ENCODE results near the gene MITD1.
"Not testable (repeated sequence)": the region's sequence is repeated elsewhere in the genome, so short reads cannot be mapped to it uniquely, and the experiment has no call there.

MITD1 gene

DNA sequence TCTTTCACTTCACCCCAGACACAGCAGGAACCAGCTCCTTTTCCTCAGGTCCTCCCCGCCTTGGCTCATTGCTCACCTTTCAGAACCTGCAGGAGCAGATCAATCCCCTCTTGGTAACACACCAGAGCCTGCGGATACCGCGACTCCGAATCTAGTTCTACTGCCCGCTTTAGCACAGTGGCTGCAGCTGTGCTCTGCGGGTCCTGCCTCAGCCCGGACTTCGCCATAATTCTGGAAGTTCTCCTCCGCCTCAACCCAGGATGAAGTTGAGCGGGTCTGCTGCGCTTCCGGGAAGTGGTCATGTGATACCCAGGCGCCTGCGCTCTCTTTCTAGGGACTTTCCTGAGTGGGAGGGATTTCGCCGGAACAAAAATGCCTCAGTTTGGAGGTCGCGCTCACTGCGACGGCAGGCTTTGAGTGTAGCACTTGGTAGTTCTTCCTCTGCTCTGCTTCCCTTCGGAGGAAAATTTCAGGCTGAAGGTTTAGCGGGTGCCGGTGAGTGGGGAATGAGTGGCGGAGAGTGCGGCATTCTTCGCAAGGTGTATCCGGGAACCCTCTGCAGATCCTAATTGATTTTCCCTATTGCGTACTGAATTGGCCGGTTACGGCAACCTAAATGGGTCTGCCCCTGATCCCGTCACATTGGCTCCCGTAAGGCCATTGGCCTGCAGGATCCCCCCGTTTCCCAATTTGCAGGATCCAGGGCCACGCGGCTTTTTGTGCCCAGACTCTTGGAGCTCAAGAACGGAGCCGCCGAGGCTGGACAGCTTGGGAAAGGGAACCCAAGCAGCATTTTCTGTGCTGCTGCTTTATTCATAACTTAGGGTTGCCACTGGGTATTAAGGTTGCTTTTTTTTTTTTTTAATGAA is at the start of gene MITD1, which contains the start of gene MRPL30:
TSS of gene MITD1 (minus strand) at position 304 of the 869 bp plus-strand sequence. CDS start at position 227, 77 bp downstream.
TSS of gene MRPL30 (plus strand) at position 430 of the 869 bp plus-strand sequence. CDS start 5,020 bp downstream, outside the sequence.
- DNase-seq (ENCODE audit: low read depth, low spot score): peak; percentile 90

DNA sequence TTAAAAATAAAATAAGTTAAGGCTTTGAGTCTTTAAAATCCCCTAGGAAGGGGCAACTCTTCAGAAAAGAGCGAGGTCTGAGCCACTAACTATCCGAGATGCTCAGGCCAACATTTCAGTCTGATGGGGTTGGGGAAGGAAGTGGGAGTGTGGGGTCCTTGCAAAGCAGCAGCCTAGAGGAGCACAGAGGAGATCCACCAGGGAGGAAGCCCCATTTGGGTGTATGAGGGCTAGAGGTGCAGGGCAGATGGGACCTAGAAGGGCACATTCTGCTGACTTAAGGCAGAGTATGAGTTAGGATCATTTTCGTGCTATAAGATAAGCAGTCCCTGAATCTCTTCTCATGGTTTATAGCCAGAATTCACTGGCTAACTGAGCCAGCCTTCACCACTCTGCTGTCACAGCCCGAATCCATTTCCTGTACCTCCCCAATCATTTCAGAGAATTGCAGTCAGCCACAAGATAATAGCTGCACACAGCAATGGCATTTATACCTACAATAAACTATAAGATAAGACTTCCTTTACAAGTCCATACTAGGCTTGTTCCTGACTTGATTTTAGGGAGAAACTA is 37.2 kb upstream of the MITD1 start:
- DNase-seq (ENCODE audit: low read depth, low spot score): no peak

DNA sequence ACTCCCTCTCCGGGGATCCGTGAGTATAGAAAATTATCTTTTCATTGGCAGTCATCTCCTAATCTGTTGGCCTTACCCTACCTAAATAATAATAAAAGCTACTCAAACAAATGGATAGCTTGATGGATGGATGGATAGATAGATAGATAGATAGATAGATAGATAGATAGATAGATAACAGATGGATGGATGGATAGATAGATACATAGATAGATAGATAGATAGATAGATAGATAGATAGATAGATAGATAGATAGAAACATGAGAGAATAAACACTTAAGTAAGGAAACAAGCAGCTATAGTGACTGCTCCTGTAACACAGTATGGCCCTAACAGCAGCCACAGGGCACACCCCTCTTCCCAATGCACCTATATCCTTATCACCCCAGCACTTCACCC is 35.2 kb upstream of the MITD1 start:
- no peak for DNase-seq (ENCODE audit: low read depth, low spot score)

DNA sequence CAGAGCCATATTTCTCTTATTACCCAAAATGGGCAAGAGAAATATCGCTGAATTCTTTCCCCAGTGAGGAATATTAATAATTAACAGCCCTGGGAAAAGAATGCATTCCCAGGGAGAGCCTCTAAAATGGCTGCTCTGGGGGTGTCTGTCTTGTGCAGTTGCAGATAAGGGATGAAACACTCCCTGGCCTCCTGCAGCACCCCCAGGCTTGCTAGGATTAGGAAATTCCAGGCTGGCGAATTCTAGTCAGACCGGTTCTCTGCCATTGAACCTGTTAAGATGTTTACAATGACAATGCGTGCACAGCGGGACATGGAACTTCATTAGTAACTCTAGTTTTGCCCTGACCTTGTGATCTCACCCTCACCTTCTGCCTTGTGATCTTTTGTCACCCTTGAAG is 24.6 kb upstream of the MITD1 start:
- no peak for DNase-seq (ENCODE audit: low read depth, low spot score)

DNA sequence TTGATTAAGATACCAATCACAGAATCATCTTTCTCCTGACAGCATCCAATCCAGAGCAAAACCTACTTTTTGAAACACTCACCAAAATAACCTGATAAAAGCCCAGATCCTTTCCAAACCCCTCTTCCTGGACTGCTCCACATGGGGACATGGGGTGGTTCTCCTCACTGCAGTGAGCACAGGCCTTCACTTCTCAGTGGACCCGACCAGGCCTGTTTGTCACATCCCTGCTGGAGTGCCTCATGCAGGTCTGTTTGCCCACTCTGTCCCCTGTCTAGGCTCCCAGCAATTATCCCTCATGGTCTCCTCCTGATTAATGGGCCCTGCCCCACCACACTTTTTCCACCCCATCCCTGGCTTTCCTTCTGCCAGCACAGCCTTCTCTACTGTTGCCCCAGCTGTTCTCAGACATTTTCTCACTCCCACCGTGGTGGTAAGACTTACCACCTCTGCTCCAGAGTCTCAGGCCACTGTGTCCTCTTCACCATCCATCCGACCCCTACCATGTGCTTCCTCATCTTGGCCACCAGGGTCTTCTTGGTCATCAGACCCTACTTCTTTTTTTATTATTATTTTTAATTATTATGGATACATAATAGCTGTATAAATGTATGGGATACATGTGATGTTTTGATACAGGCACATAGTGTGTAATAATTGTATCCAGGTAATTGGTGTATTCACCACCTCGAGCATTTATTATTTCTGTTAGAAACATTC is 21.3 kb upstream of the MITD1 start:
- DNase-seq (ENCODE audit: low read depth, low spot score): no peak

DNA sequence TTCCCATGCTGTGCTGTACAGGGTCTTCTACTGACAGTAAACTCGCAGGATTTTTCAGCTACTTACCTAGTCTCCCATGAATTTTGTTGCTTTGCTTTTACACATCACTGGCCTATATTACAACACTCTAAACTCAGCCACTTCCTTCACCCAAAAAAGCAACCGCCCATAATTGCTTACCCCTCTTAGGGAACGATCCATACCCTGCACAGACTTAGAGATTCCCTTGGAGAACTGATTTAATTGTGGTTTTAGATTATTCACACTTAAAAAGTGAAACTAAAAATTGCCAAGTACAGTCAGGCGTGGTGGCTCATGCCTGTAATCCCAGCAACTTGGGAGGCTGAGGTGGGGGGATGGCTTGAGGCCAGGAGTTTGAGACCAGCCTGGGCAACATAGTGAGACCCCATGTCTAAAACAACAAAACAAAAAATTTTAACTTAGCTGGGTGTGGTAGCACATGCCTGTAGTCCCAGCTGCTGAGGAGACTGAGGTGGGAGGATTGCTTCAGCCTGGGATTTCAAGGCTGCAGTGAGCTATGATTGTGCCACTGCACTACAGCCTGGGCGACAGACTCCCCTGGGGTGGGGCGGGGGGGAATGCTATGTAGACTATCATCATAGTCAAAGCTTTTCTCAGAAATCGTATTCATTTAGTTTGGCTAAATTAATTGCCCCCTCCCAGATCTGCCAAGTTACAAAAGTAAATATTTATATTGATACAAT is 19.4 kb upstream of the MITD1 start:
- DNase-seq (ENCODE audit: low read depth, low spot score): no peak

DNA sequence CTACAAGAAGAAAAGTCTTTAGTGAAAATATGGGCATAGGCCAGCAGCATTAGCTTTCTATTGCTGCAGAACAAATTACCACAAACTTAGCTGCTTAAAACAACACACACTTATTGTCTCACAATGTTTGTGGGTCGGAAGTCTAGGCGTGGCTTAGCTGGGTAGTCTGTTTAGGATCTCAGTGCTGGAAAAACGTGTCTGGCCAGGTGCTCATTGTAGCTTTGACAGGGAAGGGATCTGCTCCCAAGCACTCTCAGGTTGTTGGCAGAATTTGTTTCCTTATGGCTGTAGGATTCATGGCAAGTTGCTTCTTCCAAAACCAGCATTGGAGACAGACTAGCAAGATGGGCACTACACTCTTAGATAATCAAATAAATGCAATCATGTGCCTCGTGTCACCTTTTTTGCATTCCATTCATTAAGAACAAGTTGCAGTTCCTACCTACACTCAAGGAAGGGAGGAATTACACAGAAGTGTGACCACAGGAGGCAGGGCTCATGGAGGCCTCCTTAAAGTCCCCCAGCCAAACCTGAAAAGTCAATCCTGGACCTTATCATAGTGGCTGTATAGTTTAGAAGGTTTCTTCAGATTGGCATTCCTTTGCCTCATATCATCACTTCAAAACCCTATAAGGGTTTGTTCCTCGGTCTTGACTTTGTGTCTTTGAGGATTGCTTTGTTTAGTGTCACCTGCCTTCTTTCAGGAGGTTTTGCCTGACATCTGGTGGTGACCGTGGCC is 17.4 kb upstream of the MITD1 start:
- no peak for DNase-seq (ENCODE audit: low read depth, low spot score)

DNA sequence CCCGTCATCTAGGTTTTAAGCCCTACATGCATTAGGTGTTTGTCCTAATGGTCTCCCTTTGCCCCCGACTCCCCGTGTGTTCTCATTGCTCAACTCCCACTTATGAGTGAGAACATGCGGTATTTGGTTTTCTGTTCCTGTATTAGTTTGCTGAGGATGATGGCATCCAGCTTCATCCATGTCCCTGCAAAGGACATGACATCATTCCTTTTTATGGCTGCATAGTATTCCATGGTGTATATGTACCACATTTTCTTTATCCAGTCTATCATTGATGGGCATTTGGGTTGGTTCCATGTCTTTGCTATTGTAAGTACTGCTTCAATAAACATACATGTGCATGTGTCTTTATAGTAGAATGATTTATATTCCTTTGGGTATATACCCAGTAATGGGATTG is 11.5 kb upstream of the MITD1 start:
- DNase-seq (ENCODE audit: low read depth, low spot score): not testable (repeated sequence)

DNA sequence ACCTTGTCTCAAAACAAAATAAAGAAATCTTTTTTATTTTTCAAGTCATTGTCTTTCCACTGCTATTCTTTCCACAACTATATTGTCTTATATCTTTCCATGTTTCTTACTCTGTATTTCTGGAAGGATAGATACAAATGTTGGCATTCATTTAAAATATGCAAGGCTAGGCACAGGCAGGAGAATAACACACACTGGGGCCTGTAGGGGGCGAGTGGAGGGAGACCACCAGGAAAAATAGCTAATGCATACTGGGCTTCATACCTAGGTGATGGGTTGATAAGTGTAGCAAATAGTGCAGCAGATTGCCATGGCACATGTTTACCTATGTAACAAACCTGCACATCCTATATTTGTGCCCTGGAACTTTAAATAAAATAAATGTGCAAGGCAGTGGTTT is 9.7 kb upstream of the MITD1 start:
- DNase-seq (ENCODE audit: low read depth, low spot score): no peak

DNA sequence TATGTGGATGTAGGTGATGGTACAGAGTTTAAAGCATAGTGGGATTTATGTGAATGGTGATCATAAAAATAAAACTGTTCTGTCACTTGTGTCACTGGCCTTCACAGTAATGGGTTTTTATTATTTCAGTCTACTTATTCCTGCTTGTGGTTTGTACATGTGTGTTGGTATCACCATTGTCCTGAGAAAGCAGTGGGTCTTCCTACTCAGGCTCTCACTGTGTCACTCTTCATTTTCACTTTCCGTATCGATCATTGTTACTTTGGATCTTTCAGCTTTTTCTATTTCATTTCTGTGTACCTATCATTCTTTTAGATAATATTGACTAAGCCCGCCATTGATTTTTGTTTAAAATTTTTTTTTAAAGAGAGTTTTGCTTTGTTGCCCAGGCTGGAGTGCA is 7.5 kb upstream of the MITD1 start:
- no peak for DNase-seq (ENCODE audit: low read depth, low spot score)

DNA sequence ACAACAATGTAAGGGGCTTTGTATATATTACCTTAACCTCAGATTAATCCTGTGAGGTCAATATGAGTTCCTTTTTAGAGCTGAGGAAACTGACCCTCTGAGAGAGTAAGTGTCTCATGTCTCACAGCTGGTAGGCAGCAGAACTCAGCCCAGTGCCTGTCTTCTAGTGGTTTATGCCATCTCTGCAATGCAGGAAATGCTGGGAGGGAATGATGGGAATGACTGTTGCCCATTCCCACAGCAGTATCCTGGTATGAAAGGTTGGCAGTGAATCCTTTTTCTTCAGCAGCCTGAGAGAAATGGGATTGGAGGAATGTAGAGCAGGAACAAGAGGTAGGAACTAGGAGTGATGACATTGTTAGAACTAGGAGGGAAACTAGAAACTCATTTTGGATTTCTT is 6.2 kb upstream of the MITD1 start:
- no peak for DNase-seq (ENCODE audit: low read depth, low spot score)

DNA sequence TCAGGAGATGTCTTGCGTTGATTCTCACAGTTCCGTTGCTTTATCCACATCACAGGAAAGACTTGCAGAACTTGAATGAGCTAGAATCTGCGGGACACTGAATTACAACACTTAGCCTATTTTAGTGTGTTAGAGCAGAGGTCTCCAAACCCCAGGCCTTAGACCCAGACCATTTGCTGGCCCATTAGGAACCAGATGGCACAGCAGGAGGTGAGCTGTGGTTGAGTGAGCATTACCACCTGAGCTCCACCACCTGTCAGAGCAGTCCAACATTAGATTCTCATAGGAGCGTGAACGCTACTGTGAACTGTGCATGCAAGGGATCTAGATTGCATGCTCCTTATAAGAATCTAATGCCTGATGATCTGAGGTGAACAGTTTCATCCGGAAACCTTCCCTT is 4.0 kb upstream of the MITD1 start:
- no peak for DNase-seq (ENCODE audit: low read depth, low spot score)

DNA sequence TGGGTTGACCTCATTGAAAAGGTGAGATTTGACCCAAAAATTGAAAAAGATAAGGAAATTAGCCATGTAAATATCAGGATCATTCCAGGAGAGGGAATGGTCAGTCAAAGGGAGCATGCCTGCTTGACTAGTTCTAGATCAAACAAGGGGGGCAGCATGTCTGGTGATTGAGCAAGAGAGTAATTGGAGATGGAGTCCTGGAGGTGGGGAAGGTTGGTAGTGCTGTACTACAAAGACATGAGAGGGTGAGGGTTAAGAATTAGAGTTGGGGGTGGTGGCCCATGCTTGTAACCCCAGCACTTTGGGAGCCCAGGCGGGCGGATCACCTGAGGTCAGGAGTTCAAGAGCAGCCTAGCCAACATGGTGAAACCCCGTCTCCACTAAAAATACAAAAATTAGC is 2.2 kb upstream of the MITD1 start:
- no peak for DNase-seq (ENCODE audit: low read depth, low spot score)

DNA sequence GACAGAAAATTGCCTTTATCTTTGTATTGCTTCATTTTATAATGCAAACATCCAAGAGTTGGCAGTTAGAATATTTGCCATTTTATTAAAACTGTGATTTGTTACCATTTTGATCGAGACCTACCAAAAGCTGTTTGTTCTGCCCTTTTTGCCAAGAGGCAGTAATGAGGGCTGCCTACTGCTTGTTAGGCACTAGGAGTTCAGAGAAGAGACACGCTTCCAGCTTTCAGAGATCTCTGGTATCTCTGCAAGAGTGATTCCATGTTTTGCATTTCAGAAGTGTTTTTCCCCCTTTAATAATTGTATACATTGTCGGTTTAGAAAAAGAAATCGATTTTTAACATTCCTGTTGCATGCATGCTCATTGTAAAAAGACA is 754 bp upstream of the MITD1 start:
- DNase-seq (ENCODE audit: low read depth, low spot score): no peak

DNA sequence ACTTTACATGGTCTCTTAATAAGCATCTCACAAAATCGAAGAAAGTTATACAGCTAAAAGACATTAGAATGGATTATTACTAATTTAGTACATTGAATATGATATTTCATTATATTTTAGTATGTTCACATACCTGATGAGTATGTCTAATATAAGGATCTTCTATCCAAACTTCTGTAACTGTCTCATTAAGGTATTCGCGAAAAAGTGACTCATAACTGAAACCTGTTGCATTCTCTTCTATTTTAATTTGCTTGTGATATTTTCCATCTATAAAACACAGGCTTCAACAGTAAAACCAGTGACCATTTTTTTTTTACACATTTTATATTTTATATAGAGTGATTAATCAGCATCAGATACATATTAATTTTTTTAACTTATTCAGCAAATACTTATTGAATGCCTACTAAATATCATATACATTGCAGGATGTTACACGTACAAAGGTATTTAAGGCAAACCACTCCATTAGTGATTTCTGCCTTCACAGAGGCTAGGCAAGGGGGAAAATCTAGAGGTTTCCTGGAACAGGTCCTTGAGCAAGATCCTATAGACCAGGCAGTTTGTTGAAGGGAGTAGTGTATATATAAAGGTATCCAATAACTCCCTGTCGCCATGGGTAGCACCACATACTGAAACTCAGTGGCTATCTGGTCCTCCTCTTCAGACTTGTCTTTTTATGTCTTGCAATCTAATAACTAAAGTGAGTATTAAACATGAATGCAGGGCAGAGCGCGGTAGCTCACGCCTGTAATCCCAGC is 9.3 kb downstream of the MITD1 start:
- DNase-seq (ENCODE audit: low read depth, low spot score): no peak

DNA sequence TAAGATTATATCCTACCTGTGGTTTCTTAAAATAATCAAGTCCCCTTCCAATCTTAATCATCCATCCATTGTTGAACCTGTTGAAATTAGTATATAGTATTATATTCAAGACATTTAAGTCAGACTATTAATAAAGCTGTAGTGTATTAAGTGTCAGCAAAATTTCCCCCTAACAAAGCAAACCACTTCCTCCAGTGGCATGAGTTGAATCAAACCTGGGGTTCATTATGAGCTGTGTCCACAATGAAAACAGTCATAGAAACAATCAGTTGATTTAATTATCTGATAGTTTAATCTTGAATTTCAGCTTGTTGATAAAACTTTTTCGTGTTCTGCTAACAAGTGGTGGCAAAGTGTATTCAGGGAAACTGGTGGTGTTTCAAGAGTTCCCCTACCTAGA is 11.3 kb downstream of the MITD1 start:
- DNase-seq (ENCODE audit: low read depth, low spot score): no peak

DNA sequence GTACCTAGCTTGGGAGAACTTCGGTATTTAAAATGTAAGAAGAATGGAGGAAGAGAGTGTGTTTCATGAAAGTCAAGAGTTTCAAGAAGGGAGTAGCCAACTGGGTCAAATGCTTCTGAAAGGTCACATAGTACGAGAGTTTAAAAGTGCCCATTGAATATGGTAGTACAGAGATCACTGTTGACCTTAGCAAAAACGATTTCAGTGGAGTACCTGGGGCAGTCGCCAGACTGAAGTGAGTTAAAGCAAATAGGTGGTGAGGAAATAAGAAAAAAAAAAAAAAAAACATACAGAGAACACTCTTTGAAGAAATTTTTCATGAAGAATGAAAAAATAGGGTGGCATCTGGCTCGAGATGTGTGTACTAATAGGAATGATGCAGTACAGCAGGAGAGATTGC is 14.6 kb downstream of the MITD1 start:
- DNase-seq (ENCODE audit: low read depth, low spot score): no peak

DNA sequence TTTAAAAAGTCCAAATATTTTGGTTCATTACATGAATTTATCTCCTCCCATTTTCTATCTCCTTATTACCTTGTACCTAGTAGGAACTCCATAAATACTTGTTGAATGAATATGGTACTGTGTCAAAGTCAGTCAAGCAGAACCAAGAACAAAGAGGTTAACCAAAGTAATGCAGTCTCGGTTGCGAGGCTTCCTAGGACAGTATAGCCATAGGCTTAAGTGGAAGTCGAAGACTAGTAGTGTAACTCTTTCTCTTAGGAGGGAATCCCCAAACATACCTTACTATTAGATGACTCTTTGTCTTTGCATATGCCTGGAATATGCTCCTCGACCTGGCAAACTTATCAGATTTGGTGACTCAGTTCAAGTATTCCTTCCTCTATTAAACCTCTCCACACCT is 21.3 kb downstream of the MITD1 start:
- no peak for DNase-seq (ENCODE audit: low read depth, low spot score)

DNA sequence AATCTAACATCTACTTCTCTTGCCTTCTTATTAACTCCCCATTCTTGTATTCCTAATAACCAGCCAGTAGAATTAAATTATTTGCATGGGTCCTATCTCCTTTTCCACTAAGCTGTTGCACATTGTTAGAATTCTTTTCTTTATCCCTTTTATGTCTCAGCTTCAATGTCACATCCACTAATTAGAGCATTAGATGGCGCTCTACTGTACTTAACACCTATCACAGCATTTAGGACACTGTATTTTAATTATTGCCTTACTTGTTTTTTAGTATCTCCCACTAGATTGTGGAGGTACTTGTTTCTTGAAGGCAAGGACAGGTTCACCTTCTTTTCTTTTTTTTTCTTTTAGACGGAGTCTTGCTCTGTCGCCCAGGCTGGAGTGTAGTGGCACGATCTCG is 22.3 kb downstream of the MITD1 start:
- no peak for DNase-seq (ENCODE audit: low read depth, low spot score)

DNA sequence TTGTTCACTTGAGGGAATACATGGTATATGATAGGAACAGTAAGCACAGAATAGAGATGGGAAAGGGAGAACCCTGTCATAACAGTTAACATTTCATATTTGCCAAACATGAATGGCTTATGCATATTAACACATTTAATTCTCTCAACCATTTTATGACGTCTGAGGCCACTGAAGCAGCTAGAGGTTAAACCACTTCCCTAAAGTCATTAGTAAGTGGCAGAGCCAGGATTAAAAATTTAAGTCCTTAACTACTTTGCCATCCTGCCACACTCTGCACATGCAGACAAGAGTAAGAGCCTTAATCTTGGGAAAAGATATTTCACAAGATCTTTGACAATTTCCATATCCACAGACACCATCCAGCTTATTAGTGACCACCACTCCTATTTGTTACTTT is 24.0 kb downstream of the MITD1 start:
- no peak for DNase-seq (ENCODE audit: low read depth, low spot score)

All from smooth muscle cell of the brain vasculature (primary cell).